HG02870 (cell line): ENCODE data around the gene DCANP1.

Source experiments
- ATAC-seq: cut with Tn5 transposase; IDR thresholded peaks from one replicate; pipeline ENCODE4 v1.9.1; 2021; ENCODE audit warnings: mild to moderate bottlenecking, moderate library complexity; ENCODE audit not compliant: unreplicated experiment

Gene DCANP1

DNA sequence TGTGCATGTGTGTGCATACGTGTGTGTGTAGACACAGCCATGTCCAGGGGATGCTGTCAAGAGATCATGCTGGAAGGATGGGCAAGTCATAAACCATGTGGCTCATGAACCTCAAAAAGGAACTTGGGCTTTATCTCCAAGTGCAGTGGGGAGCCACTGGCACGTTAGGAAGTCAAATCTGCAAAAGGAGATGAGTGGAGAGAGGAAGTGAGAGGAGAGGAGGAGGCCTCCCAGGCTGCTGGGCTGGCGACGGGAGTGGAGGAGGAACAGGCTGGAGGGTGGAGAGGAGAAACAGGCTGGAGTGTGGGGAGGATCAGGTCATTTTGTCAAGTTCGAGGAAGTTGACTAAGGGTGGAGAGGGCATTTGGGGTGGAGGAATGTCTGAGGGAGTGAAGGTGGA, 34.2 kb upstream of the DCANP1 start:
- no peak for ATAC-seq

DNA sequence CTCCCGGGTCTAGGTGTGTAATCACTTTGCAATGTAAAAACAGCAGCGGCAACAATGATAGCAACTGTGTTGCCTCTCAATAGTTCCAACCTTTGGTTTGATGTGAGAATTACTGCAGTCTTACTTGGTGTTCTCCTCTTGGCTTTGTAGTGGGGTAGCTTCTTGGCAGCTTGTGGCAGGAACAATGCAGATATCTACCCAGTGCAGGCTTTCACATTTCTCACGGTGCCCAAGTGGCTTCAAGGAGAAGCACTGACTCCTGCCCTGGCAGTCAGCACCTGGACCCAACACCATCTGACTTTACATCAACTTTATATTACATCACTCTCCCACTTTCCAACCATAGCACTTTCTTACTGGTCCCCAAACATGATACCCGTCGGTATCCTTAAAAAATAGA, 33.4 kb upstream of the DCANP1 start:
- ATAC-seq = no peak

DNA sequence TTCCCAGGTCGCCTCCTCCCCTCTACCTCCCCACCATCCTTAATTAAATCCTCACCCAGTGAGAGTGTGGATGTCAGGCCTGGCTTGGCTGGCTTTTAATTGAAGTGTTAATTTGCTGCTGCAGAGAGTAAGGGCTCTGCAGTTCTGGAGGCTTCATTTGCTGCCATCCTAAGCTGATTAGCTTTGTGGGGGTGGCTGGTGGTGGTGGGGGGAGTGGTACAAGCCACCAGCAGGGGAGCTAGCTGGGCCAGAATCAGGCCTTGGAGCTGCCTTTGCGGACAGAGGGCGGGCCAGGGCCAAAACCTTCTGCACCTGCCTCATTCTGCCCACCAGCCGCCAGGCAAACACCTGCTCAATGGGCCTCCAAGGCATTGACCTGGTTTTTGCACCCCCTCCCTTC, 31.8 kb upstream of the DCANP1 start:
- no peak for ATAC-seq

DNA sequence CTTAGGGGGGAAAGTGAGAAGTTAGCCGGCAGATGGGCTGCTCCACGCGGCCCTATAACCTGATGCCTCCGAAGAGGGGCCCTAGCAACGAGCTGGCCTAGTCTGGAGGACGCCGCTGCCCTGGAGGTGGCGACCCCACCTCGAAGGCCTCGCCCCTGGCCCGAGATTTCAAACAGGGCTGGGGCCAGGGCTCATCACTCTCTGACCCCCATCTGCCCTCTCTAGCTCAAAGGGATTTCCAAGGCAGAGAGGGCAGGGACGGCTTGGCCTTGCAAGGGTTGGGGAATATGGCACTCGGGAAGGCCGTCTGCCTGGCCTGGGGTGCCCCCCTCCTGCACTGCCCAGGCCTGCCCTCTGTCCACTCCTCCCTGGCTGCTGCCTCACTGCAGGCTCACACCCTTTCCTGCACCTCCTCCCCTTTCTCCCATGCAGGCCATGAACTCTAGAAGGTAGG, 30.5 kb upstream of the DCANP1 start:
- no peak for ATAC-seq

DNA sequence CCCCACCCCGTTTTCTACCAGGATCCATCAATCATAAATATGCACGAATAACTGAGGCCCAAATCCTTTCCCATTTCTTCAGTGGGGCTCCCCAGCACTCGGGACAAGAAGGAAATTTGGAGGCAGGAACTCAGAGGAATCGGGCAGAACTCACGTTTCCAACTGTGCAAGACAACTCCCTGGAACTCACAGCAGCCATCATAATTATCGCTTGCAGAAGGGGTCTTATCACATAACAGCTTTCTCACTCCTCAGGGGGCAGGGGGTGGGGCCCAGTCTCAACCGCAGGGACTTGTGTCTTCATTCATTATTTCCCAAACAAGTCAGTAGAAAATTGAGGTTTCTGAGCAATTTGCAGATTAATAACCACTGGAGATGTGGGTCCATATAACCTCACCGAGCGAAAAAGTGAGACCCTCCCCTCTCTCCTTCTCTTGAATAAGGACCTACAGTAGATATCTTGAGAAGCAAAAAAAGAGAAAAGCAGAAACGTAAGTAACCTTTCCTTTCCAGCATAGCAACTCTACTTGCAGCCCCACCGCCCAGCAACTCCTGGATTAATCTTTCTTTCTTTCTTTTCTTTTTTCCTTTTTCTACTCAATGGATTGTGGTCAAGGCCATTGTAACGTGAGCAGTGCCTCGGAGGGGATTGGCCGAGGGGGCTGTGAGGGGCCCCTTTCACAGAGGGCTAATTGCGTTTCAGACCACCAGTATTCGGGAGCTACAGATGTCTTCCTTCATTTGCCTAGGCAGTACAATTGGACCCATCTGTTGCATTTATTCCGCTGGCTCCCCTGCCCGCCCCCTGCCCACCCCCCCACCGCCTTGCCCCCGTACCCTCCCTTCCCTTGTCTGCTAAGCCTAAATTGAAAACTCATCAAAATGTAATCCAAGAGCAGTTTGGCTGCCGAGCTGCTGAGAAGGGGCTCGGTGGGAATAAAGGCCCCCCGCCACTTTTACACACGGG, 29.8 kb upstream of the DCANP1 start:
- no peak for ATAC-seq

DNA sequence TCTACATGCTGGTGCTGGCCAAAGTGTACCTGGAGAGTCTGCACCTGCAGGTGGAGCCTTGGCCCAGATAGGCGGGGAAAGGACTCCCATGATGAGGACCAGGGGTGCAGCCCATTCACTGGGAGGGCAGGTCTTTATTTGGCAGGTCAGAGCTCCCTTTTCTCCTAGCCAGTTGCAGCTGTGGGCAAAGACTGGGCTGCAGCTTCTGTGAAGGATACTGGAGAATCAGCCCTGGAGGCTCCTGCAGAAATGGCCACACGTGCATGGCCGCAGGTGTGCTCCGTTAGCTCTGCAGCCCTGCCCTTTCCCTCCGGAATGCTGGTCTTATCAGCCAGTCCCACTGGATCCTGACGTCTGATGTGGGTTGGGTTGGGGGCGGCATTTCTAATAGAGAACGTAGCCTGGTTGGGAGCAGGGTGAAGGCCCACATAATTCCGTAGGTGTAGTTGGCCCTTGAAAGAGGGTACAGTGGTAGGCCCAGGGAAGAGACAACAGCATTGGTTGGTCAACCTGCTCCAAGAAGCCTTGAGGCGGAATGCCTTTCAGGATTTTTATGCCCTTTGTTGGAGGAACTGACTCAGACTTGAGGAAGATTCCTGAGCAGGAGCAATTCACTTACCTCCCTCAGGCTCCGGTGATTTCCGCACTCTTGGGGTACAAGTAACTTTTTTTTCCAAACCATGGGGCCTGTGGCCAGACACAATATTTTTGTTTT, 27.0 kb upstream of the DCANP1 start:
- ATAC-seq = no peak

DNA sequence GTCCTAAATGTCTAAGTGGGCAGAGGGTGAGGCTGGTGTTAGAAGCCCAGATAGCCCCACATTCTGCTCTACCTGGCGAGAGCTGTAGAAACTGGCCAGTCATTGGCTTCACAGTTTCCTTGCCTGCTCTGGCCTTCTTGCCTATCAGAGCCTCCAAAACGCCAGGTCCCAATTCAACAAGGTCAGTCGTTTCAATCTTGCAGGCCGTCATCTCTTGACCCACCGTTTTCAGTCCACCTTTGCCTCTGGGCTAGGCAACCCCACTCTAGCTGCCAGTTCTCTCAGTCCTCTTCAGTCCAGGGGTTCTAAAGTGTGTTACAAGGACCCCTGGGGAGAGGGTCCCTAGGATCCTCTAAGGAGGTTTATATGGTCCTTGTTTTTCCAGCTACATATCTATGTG, 25.0 kb upstream of the DCANP1 start:
- no peak for ATAC-seq

DNA sequence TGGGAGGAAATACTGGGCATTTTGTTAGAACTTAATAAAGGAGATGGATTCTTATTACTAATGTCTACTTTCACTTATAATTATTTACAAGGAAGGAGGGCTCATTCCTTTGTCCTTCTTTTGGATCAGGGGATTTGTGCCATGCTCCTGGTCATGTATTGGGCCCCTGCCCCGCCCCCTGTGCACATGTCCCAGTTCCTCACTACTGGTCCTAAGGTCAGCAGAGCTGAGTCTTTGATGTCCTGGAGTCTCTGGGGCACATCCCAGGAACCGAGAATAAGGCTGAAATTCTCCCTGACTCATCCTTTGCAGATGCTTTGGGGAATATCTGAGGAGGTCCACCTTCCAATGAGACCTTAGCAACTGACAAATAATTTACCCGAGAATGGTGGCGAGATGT, 24.6 kb upstream of the DCANP1 start:
- no peak for ATAC-seq

DNA sequence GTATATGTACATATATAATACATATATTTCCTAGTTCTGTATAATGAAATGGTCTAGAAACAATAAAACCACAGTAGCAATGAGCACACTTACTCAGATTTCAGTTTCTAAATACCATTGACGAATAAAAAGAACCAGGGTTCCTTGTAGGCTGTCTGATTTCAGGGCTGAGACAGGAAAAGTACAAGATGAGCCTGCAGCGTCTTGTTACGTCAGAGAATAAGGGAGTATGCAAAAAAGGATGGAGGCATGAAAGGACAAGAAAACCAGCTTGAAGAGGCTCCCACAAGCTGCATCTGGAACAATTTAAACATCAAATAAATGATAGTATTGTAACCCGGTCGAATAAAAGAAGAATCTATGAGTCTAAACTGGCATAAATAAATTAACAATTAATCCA, 22.8 kb upstream of the DCANP1 start:
- no peak for ATAC-seq

DNA sequence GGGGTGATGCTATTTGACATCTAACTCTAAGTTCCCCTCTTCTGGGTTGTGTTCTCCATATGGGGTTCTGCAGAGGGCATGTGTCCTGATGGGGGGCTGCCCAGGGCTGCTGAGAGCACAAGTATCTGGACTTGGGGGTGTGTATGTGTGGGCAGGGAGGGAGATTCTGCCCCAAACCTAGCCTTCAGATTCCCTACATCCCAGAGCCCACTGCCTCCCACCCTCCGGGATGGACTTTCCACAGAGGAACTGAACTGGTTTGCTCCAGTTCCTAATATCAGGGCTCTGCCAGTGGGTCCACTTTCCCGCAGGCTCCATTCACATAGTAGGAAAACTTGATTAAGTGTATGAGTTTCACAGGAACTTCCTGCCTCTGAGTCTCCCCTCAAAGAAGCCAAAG, 21.4 kb upstream of the DCANP1 start:
- no peak for ATAC-seq

DNA sequence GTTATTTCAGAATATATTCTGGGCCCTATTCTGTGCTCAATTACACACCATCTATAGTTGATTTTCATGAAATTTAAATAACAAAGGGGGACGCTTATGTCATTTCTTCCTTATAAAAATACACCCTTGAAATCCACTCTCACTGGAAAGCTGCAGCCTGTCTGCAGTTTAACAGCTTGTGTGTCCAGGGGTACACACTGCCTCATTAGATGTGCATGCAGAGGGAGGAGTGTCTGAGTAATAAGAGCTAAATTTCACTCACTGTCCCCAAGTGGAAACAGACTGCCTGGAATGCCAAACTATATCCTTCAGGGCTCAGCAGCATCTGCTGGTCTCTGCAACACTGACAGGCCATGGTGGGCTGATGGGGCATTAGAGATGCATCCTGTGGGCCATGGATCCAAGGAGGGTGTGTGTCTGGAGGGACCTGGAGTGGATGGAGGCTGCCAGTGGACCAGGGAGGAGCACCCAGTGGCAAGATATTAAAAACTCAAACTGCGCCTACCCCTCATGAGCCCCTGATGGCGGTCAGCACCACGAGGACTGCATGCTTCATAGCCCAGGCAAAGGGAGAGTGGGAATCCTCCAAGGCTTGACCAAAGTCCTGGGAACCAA, 20.8 kb upstream of the DCANP1 start:
- ATAC-seq = no peak

DNA sequence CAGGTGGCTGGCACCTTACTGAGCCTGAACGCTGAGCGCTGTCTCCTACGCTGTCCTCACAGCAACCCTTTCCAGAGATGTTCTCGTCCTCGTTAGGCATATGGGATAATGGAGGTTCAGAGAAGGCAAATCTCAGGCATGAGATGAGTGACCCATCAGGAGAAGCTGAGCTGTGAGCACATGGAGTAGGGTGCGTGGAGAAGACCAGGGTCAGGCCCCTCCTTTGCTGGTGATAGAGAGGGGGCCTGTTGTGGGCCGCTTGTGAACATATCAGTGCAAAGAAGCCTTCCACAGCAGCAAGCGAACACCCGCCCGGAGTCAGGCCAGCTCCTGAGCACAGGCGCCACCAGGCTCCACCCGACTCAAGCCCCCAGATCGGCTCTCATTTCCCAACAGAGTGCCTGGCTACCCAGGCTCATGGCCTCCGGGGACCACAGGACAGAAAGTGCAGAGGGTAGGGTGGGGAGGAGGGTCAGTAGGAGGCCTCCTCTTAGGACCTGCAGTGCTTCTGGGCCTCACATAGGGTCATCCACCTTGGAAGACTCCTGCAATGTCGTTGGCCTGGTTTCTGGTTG, 20.0 kb upstream of the DCANP1 start:
- no peak for ATAC-seq

DNA sequence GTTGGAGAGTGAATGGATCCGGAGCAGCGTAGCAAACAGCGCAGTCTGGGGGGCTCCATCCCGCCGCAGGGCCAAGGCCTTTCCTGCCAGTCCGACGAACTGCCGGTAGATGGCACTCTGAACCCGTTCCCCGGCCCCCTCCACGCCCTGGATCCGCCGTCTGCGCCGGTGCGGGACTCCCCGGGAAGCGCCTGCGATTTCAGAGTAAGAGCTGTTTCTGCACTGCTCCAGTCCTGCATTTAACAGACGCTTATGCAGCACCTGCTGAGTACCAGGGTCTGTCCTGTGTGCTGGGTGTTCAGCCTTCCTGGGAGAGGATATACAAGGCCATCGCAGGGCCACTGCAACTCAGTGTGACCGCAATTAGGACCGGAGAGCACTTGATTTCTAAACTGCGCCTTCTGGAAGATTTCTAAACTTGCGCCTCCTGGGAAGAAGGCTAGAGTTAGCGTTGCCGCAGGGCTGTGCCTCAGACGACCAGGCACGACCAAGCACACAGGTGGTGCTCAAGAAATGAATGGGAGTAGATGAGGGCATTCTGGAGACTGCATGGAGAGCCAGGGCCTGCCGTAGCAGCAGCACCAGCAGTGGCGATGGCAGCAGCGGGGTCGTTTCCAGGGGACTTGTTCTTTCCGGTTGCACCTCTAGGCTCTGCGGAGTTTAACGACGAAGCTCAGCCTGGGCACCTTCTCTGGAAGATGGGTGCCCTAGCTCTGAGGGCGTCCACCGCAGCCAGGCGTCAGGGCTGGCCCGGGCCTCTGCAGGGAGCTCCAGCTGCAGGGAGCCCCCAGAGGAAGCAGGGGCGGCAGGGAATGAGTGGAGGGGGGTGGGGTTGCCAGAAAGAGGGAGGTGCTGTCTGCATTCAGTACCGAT, 19.3 kb upstream of the DCANP1 start:
- ATAC-seq = no peak

DNA sequence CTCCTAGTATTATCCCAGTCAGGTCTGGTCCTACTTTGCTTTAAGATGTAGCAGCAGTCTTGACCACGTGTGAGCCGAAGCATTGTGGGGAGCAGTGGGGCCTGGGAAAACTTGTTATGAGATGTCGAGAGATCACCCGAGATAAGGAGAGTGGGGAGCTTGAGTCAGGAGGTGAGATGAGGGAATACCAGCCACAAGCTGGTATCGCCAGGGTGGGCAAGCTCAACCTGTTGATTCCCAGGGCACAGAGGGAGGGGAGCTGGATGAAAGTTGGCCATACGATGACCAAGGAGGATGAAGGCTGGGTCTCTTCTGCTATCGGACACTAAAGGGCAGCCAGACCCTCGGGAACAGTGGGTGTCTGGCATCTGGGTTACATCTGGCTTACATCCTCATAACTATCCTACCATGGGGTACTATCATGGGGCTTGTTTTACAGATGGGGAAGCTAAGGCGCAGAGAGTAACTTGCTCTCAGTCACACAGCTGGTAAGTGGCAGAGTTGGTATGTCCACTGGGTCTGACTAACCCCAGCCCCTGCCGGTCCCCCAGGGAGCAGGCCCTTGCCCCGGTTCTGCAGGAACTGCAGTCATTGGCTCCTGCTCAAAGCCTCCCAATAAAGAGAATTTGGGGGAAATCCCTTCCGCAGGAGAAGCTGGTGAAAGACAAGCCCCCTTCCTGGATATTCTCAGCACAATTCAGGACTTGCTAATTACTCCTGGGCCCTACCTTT, 18.4 kb upstream of the DCANP1 start:
- ATAC-seq = no peak

DNA sequence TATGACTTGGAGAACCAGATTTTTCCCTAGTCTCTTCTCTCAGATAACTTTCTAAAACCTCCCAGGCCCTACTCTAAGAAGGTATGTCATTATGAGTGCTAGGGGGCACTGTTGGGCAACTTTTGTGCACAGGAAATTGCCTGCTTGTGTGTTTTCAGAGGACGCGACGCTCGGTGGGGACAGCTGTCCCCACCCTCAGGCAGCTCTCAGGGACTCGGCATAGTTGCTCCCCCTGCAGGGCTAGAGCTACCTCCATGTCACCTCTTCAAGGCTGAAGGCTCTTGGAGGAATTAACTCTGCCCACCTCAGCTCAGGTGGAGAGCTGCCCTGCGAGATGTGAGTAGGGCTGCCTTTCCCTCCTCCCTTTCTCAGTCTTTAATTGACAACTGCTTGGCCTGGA, 15.2 kb upstream of the DCANP1 start:
- ATAC-seq = peak; percentile 44

DNA sequence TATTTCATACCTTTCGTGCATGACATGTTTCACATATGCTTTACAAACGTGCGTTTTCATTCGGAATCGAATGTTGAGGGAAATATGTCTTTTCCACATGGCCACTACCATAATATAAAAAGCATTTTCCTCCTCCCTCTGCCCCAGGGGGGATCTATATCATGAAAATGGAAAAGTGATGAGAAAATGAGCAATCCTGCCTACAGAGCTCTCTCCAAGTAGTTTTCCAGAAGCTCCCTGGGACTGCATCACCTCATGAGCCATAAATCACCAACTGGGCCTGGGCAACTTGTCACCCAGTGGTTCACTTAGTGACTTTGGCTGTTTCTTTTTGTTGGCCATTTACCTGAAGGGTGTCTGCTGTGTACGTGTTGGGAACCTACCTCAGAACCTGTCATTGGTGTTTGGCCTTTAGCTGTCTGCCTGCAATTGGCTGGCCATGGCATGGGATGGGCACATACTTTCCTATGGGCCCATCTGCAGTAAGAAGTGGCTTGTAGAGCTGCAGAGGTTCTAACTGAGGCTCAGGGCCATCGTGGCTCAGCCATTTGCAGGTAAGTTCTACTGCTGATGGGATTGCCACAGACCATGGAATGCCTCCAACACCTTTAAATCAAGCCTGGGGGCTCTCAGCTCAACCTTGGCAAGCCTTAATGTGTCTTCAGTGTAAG, 14.5 kb upstream of the DCANP1 start:
- ATAC-seq = no peak

DNA sequence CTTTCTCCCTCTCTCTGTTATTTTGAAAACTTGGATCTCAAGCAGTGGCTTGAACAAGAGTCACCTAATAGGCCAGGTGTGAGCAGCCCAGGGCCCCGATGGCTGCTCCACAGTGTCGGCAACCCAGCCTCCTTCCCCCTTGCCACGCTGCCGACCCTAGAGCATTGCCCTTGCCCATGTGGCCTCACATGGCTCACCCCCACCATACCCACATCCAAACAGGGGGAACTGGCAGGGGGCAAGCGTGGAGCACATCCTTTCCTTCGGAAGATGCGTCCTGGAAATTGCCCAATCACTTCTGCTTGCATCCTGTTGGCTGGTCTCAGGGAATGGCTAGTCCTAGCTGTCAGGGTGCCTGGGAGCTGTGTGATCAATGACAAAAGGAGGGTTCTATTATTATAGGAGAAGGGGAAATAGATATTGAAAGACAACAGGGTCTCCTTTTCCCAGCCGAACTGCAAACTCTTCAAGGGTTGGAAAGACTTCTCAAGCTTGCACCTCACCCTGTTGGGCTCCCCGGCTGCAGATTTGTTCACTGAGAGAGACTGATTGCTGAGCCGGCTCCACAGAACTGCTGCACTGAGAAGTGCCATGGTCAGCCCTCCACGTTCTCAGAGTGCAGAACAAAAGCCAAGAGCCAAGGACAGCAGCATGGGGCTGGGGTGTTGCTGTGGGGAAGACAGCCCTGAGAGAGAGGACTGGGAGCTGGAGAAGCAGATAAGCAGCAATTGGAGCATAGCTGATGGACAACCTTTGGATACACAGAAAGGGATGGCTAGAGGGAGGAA, 13.3 kb upstream of the DCANP1 start:
- ATAC-seq = no peak

DNA sequence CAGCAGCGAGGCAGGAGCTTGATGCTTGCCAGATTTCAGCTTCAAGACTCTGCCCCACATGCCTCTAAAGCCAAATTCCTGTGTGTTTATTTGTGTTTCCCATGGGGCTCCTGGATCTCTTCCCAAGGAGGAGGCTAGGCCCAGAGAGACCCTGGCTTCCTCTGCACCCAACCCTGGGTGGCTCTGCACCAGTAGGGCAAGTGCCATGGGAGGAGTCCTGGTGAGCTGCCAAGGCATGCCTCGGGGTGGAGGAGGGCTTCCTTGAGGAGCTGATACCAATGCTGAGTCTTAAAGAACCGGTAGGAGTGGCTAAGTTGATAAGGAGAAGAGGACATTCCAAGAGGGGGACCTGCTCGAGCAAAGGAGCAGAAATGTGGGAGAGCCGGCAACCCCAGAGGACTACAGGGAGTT, 11.8 kb upstream of the DCANP1 start:
- ATAC-seq = no peak
